ENCODE measurements around the gene RALGAPA2. TPM values are rescaled to one million over a fixed set of nuclear protein-coding genes. Genes with fewer than 3 reads are reported as not detected.

RALGAPA2 gene
- polyA plus RNA-seq, 2 of the 4 experiments (the other 2 are of a cell fraction), result 4.0 to 4.7 TPM

DNA sequence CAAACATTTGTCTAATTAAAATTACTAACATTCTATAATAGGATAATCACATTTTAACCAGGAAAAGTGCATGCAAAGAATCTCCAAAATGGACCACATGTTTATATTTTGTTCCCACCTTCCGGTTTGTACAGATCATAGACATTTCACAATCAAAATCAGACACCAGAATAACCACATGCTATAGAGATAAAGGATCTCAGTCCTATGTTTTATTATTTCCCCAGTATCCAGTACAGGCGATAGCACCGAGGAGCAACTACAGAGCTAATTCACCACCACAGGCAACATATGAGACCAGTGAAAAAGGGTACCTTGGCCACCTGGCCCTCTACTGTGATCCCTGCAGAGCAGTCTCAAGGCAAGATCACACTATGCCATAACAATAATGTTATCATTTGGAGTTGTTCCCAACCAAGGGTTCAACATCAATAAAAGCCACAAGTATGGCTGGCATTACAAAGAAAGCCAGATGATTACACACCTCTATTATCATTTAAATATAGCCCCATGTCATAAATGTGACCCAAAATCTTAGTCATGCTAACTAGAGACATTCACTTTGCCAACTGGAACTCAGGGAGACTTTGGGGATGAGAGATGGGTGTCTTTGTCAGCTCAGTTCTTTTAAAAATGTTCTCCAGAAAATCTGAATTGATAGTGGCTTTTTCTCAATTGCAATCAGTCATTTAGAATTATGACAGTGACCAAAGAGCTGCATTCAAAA, 46.7 kb downstream of the RALGAPA2 start:
- H3K4me1 ChIP-seq, result no peaks in the 10 kb centered on the region
- 71% methylated on average over 3 of the region's 3 CpGs for WGBS (ENCODE audit: missing lambda C conversion rate)
- POLR2A ChIA-PET, result no interaction called here
- H3K9me3 ChIP-seq, result no peaks in the 10 kb centered on the region
- ATAC-seq, result no peak
- no peak overlapping the region for H3K27ac ChIP-seq
- peak; percentile 51 for FAIRE-seq
- CTCF ChIA-PET, result interaction anchor here (0.6 to 3.1 kb wide), 12 partner anchors 10 to 840 kb away, joined by 3 to 42 read pairs (median 3); no protein-coding TSS in a partner anchor
- no peak overlapping the region for H3K4me2 ChIP-seq
- TF ChIP-seq, protein P1, sequence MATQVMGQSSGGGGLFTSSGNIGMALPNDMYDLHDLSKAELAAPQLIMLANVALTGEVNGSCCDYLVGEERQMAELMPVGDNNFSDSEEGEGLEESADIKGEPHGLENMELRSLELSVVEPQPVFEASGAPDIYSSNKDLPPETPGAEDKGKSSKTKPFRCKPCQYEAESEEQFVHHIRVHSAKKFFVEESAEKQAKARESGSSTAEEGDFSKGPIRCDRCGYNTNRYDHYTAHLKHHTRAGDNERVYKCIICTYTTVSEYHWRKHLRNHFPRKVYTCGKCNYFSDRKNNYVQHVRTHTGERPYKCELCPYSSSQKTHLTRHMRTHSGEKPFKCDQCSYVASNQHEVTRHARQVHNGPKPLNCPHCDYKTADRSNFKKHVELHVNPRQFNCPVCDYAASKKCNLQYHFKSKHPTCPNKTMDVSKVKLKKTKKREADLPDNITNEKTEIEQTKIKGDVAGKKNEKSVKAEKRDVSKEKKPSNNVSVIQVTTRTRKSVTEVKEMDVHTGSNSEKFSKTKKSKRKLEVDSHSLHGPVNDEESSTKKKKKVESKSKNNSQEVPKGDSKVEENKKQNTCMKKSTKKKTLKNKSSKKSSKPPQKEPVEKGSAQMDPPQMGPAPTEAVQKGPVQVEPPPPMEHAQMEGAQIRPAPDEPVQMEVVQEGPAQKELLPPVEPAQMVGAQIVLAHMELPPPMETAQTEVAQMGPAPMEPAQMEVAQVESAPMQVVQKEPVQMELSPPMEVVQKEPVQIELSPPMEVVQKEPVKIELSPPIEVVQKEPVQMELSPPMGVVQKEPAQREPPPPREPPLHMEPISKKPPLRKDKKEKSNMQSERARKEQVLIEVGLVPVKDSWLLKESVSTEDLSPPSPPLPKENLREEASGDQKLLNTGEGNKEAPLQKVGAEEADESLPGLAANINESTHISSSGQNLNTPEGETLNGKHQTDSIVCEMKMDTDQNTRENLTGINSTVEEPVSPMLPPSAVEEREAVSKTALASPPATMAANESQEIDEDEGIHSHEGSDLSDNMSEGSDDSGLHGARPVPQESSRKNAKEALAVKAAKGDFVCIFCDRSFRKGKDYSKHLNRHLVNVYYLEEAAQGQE (IDR thresholded peaks at IDR 0.05), result no peak
- no peak for TF ChIP-seq CHD2 (IDR thresholded peaks at IDR 0.05; ENCODE audit: low read length, partially characterized antibody)
- TF ChIP-seq, protein P2, sequence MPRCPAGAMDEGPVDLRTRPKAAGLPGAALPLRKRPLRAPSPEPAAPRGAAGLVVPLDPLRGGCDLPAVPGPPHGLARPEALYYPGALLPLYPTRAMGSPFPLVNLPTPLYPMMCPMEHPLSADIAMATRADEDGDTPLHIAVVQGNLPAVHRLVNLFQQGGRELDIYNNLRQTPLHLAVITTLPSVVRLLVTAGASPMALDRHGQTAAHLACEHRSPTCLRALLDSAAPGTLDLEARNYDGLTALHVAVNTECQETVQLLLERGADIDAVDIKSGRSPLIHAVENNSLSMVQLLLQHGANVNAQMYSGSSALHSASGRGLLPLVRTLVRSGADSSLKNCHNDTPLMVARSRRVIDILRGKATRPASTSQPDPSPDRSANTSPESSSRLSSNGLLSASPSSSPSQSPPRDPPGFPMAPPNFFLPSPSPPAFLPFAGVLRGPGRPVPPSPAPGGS (IDR thresholded peaks at IDR 0.05), result no peak
- no peak for TF ChIP-seq CEBPB (IDR thresholded peaks at IDR 0.05)
- no peak for TF ChIP-seq TP53 (CRISPR knock-in tag; IDR thresholded peaks at IDR 0.05)
- no peak for TF ChIP-seq RNF2 (IDR thresholded peaks at IDR 0.05; ENCODE audit: borderline replicate concordance, low read depth)
- TF ChIP-seq HDAC2 (IDR thresholded peaks at IDR 0.05), result no peak
- TF ChIP-seq ZSCAN20 (CRISPR knock-in tag; IDR thresholded peaks at IDR 0.05), result no peak
- no peak for TF ChIP-seq KDM1A (IDR thresholded peaks at IDR 0.05; ENCODE audit: low read depth)
- TF ChIP-seq JUNB (IDR thresholded peaks at IDR 0.05), result no peak
- TF ChIP-seq, protein P3, sequence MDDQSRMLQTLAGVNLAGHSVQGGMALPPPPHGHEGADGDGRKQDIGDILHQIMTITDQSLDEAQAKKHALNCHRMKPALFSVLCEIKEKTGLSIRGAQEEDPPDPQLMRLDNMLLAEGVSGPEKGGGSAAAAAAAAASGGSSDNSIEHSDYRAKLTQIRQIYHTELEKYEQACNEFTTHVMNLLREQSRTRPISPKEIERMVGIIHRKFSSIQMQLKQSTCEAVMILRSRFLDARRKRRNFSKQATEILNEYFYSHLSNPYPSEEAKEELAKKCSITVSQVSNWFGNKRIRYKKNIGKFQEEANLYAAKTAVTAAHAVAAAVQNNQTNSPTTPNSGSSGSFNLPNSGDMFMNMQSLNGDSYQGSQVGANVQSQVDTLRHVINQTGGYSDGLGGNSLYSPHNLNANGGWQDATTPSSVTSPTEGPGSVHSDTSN (IDR thresholded peaks at IDR 0.05), result no peak
- no peak for TF ChIP-seq RFX5 (IDR thresholded peaks at IDR 0.05)
- no peak for TF ChIP-seq FOSB (CRISPR knock-in tag; IDR thresholded peaks at IDR 0.05)
- TF ChIP-seq BHLHE40 (IDR thresholded peaks at IDR 0.05; ENCODE audit: low read depth, low read length), result no peak
- H3K4me3 ChIP-seq, result no peak overlapping the region
- DNase-seq (ENCODE audit: low read depth in 1 of 2, low spot score in 1 of 2), result no peak

DNA sequence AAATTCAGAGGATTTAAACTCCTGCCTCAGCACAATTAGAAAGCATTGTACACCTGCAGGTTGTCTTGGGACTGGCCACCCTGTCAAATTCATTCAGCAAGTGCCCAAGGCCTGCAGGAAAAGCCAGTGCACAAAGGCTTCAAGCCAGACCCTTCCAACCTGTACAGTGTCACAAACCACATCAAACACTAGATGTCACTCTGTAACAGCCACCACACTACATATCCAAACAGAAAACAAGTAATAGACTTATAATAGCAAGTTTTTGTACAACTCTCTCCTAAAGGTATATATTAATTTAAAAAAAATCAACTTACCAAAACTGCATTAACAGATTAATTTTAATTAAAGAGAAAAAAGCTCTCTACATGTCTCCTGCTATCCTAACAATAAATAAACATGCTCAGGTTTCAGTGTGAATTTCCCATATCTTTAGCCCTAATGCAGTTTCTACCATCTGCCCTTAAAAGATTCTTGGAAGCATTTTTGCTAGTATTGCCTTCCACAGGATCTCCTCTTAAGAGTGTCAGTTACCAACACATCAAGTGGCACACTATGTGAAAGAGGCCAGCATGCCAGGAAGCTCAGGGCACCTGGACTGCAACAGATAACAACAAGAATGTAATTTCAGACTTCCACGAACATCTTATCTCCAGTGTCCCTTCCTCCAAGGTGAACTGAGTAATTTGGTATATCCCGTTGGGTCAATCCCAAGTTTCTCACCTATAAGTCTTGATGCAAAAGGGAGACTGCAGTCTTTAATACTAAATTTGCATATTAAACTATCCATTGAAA, 47.5 kb downstream of the RALGAPA2 start:
- no peaks in the 10 kb centered on the region for H3K4me1 ChIP-seq
- TF ChIP-seq SMC3 (IDR thresholded peaks at IDR 0.05) (peak; percentile 72), FOSB (CRISPR knock-in tag; IDR thresholded peaks at IDR 0.05) (no peak), NFE2L2 (conservative IDR thresholded peaks at IDR 0.05; ENCODE audit: low read length) (no peak), RAD21 (conservative IDR thresholded peaks at IDR 0.05 in 1 of 2, IDR thresholded peaks at IDR 0.05 in 1 of 2) (peak; percentile 78)
- TF ChIP-seq, protein P4, sequence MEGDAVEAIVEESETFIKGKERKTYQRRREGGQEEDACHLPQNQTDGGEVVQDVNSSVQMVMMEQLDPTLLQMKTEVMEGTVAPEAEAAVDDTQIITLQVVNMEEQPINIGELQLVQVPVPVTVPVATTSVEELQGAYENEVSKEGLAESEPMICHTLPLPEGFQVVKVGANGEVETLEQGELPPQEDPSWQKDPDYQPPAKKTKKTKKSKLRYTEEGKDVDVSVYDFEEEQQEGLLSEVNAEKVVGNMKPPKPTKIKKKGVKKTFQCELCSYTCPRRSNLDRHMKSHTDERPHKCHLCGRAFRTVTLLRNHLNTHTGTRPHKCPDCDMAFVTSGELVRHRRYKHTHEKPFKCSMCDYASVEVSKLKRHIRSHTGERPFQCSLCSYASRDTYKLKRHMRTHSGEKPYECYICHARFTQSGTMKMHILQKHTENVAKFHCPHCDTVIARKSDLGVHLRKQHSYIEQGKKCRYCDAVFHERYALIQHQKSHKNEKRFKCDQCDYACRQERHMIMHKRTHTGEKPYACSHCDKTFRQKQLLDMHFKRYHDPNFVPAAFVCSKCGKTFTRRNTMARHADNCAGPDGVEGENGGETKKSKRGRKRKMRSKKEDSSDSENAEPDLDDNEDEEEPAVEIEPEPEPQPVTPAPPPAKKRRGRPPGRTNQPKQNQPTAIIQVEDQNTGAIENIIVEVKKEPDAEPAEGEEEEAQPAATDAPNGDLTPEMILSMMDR (IDR thresholded peaks at IDR 0.05), result peak; percentile 75
- TF ChIP-seq, protein P5, sequence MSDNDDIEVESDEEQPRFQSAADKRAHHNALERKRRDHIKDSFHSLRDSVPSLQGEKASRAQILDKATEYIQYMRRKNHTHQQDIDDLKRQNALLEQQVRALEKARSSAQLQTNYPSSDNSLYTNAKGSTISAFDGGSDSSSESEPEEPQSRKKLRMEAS (IDR thresholded peaks at IDR 0.05), result no peak
- WGBS (ENCODE audit: missing lambda C conversion rate), result 38% methylated on average over 2 of the region's 2 CpGs
- H3K27ac ChIP-seq, result no peak overlapping the region
- no peak overlapping the region for H3K4me2 ChIP-seq
- POLR2A ChIA-PET, result no interaction called here
- peak; percentile 90 for FAIRE-seq
- no peaks in the 10 kb centered on the region for H3K9me3 ChIP-seq
- no peak overlapping the region for H3K4me3 ChIP-seq
- peak; percentile 94 to 97 for ATAC-seq
- DNase-seq (ENCODE audit: low read depth in 1 of 2, low spot score in 1 of 2), result peak; percentile 8 to 66
- CTCF ChIA-PET, result interaction anchor here (0.6 to 3.1 kb wide), 12 partner anchors 11 to 841 kb away, joined by 3 to 42 read pairs (median 3); no protein-coding TSS in a partner anchor
